BLaER1 treated with 17β-estradiol and CSF1 and Interleukin-3, amounts not matched to agents 10 nM and 100 nM (cell line): ENCODE data around the gene SDF4.

Source experiments
- H3K27ac ChIP-seq, 11 experiments: shearing (Covaris generic); formaldehyde crosslinking; 2 replicates each; pipeline ENCODE4 v1.8.1; 2022
- H3K27me3 ChIP-seq, 11 experiments: shearing (Covaris generic); formaldehyde crosslinking; 2 replicates each; pipeline ENCODE4 v1.8.1; 2022
- H3K36me3 ChIP-seq, 11 experiments: shearing (Covaris generic); formaldehyde crosslinking; 2 replicates each; pipeline ENCODE4 v1.8.1; 2022
- H3K4me1 ChIP-seq, 10 experiments: shearing (Covaris generic); formaldehyde crosslinking; 2 replicates each; pipeline ENCODE4 v1.8.1; 2022
- H3K4me2 ChIP-seq, 11 experiments: shearing (Covaris generic); formaldehyde crosslinking; 2 replicates each; pipeline ENCODE4 v1.8.1; 2022
- H3K4me3 ChIP-seq, 10 experiments: shearing (Covaris generic); formaldehyde crosslinking; 2 replicates each; pipeline ENCODE4 v1.8.1; 2022
- H3K9ac ChIP-seq, 11 experiments: shearing (Covaris generic); formaldehyde crosslinking; 2 replicates each; pipeline ENCODE4 v1.8.1; 2022
- H3K9me3 ChIP-seq, 11 experiments: shearing (Covaris generic); formaldehyde crosslinking; replicated peaks in 1 of 11; 2 replicates each; pipeline ENCODE4 v1.8.1; 2022
- H4K20me1 ChIP-seq, 11 experiments: shearing (Covaris generic); formaldehyde crosslinking; 2 replicates each; pipeline ENCODE4 v1.8.1; 2022
- Cebpa-rat ChIP-seq, 11 experiments: shearing (Covaris generic); IDR thresholded peaks; 2 replicates each; pipeline ENCODE4 v1.8.1; 2022

The SDF4 gene

GRCh38 chr1:1219341-1219740 is 12.5 kb downstream of the SDF4 start:
- Histone ChIP-seq H3K4me2 (no peak overlapping the region), H3K27me3 (peaks cover 0 to 1% (median 0%) of the 10 kb centered on the region in 11 experiments; a peak in 3 of 22 replicates), H3K36me3 (peaks cover 77 to 91% (median 85%) of the 10 kb centered on the region in 11 experiments), H3K27ac (no peak overlapping the region), H3K4me1 (peaks cover 13 to 25% (median 18%) of the 10 kb centered on the region in 10 experiments), H3K9me3 (no peaks in the 10 kb centered on the region), H3K9ac (no peak overlapping the region), H4K20me1 (peaks cover 60 to 99% (median 96%) of the 10 kb centered on the region in 11 experiments; a peak in 21 of 22 replicates), H3K4me3 (no peak overlapping the region)
- TF ChIP-seq Cebpa-rat (IDR thresholded peaks at IDR 0.05), result no peak

DNA sequence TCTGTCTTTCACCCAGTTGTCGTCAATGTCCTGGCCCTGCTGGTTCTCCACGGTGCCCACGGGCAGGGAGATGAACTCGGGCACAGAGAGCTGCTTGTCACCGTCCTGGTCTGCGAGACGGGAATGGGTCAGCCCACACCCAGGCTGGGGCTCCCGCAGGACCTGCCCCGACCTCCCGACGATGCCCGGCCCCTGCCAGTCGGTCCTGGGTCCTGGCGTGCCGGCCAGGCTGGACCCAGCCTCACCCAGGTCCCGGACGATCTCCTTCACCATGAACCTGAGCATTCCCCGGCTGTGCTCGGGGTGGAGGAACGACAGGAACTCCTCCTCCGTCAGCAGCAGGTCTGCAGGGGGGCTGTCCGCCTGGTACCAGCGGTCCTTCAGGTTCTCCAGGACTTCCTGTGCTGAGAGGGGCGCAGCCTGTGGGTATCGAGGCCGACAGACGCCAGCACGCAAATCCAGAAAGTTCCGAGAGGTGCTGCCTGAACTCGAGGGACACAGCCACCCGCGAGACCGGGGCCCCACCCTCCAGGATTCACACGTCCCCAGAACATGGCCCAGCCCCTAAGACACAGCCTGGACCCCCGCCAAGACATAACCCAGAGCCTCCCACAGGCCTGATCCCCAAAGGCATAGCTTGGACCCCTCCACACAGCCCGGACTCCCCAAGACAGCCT is 13.1 kb downstream of the SDF4 start:
- Histone ChIP-seq H3K4me2 (no peak overlapping the region), H3K9ac (no peak overlapping the region), H3K9me3 (no peaks in the 10 kb centered on the region), H4K20me1 (peaks cover 56 to 99% (median 97%) of the 10 kb centered on the region in 11 experiments; a peak in 21 of 22 replicates), H3K4me3 (no peak overlapping the region), H3K36me3 (peaks cover 71 to 84% (median 79%) of the 10 kb centered on the region in 11 experiments), H3K27me3 (peaks cover 0 to 8% (median 3%) of the 10 kb centered on the region in 11 experiments; a peak in 11 of 22 replicates), H3K4me1 (peaks cover 20 to 32% (median 25%) of the 10 kb centered on the region in 10 experiments), H3K27ac (no peak overlapping the region)
- no peak for TF ChIP-seq Cebpa-rat (IDR thresholded peaks at IDR 0.05)

DNA sequence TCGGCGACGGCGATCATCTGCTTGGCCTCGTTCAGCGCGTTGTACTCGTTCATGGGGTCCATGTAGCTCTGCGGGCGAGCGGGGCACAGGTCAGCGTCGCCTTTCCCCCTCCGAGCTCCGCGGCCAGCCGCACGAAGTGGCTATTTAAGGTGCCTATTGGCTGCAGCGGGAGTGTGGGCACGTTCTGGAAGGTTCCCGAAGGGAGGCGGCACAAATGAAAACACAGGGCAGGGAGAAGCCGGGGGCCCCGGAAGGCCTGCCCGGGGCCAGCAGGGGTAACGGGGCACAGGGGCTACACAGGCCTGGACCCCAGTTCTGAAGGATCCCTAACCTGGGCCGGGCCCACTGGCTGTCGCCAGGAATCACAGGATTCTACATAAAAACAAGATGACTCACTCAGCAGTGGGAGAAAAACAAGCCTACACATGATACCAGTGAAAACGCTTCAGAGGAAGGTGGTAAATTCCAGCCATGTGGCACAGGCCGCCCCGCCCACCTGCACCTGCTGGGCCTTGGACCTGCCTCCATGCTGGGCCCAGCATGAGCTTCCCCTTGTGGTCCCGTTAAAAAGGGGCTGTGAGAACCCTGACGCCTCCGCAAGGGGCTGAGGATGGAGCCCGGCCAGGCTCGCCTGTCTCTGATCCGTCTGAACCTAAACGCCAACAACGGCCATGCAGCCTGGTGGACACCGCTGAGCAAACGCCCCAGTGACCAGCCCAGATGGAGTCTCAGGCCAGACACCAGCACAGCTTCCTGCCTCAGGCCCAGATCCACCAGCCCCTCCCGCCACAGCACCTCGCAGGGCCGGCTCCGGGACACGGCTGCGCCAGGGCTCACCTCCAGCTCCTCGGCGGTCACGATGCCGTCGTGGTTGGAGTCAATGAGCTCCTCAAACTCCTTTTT is 13.9 kb downstream of the SDF4 start:
- no peak overlapping the region for H3K9ac ChIP-seq
- no peak overlapping the region for H3K4me3 ChIP-seq
- peaks cover 65 to 77% (median 72%) of the 10 kb centered on the region in 11 experiments for H3K36me3 ChIP-seq
- H3K27ac ChIP-seq, result no peak overlapping the region
- H3K4me2 ChIP-seq, result no peak overlapping the region
- H3K9me3 ChIP-seq, result no peaks in the 10 kb centered on the region
- H3K27me3 ChIP-seq, result peaks cover 7 to 16% (median 11%) of the 10 kb centered on the region in 11 experiments; a peak in 19 of 22 replicates
- H3K4me1 ChIP-seq, result peaks cover 28 to 40% (median 33%) of the 10 kb centered on the region in 10 experiments
- no peak for TF ChIP-seq Cebpa-rat (IDR thresholded peaks at IDR 0.05)
- H4K20me1 ChIP-seq, result peaks cover 56 to 100% (median 99%) of the 10 kb centered on the region in 11 experiments; a peak in 21 of 22 replicates

DNA sequence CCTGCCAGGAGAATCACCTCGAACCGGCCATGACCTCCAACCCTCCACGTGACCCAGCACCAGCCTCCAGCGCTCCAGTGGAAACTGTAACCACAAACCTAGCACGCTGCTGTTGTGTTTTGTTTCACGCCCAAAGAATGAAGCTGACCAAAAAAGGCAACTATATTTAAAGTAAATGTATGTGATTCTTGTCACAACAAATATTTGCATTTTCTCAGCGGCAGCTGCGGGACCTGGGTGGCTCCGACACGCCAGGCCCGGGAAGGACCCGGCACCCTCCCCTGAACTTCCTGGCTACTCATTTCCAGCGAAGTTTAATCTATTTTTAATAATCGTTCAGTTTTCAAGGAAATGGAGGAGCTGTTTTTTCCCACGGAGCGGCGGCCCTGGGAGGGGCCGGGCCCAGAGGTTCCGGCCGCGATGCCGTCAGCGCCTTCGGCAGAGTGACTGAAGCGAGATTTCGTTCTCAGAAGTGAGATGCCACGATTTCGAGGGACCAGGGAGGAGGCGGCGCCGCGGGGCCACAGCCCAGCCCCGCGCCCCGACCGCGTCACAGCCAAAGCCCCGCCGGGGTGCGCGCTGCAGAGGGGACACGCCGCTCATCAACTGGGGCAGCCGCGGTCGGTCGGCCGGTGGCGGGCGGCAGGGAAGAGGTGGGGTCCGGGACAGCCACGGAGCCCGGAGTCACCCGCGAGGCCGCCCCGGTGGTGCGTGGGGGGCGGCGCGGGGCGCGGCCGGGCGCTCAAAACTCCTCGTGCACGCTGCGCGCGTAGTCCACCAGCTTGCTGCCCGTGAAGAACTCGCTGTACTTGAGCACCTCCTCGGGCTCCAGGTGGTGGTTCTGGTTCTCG is 14.8 kb downstream of the SDF4 start:
- Histone ChIP-seq H3K27ac (no peak overlapping the region), H3K4me3 (no peak overlapping the region), H3K4me1 (peaks cover 35 to 49% (median 41%) of the 10 kb centered on the region in 10 experiments), H4K20me1 (peaks cover 56 to 98% (median 95%) of the 10 kb centered on the region in 11 experiments; a peak in 21 of 22 replicates), H3K4me2 (no peak overlapping the region; a peak in 1 of 22 replicates), H3K36me3 (peaks cover 58 to 68% (median 64%) of the 10 kb centered on the region in 11 experiments), H3K9ac (no peak overlapping the region), H3K27me3 (peaks cover 11 to 23% (median 14%) of the 10 kb centered on the region in 11 experiments; a peak in 19 of 22 replicates), H3K9me3 (no peaks in the 10 kb centered on the region)
- TF ChIP-seq Cebpa-rat (IDR thresholded peaks at IDR 0.05), result no peak

DNA sequence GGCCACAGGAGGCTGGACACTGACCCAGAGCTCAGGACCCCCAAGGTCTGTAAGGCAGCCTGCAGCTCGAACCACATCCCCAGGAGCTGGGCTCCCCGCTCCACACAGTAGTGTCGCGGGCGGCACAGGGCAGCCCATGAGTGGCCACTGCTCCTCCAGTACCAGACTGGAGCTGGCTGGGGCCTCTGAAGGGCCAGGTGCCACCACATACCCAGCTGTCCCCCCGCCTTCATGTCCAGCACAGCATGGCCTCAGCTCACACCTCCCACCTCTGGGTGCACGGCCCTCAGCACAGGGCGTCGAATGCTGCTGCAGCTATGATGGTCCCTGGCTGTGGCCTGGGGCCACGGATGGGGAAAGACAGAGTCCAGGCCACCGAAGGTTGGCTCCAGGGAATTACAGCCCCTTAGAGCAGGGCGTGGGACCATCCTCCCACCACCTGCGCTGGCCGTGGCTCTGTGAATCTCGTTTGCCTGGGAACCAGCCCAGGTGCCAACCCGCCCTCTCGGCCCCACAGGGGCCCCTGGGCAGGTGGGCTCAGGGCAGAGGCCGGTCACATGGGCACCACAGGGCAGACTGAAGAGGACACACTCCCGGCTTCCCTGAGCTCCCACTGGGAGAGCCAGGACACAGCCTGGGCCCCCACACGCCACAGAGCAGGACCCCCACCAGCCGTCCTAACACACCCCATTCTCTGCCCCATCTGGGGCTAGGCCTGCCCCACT is 15.8 kb downstream of the SDF4 start:
- Histone ChIP-seq H3K9ac (no peak overlapping the region), H3K36me3 (peaks cover 49 to 59% (median 54%) of the 10 kb centered on the region in 11 experiments), H3K27ac (no peak overlapping the region), H3K9me3 (no peaks in the 10 kb centered on the region), H3K4me2 (peak overlapping the region in 5 of 11 experiments; percentile 34 to 95 (median 87); a peak in 6 of 22 replicates), H3K27me3 (peaks cover 11 to 27% (median 15%) of the 10 kb centered on the region in 11 experiments; a peak in 19 of 22 replicates), H3K4me1 (peaks cover 44 to 58% (median 50%) of the 10 kb centered on the region in 10 experiments), H3K4me3 (no peak overlapping the region), H4K20me1 (peaks cover 51 to 98% (median 93%) of the 10 kb centered on the region in 11 experiments; a peak in 21 of 22 replicates)
- TF ChIP-seq Cebpa-rat (IDR thresholded peaks at IDR 0.05), result no peak

GRCh38 chr1:1215080-1215676 is 16.6 kb downstream of the SDF4 start:
- no peak for TF ChIP-seq Cebpa-rat (IDR thresholded peaks at IDR 0.05)
- H3K36me3 ChIP-seq, result peaks cover 40 to 50% (median 45%) of the 10 kb centered on the region in 11 experiments

More at GRCh38 chr1:1215080-1215676, 16.6 kb downstream of the SDF4 start:
- Histone ChIP-seq H3K4me1 (peaks cover 53 to 67% (median 59%) of the 10 kb centered on the region in 10 experiments), H3K4me3 (no peak overlapping the region), H3K4me2 (peak overlapping the region; percentile 87 to 98 (median 93); a peak in 20 of 22 replicates), H3K9me3 (no peaks in the 10 kb centered on the region), H3K9ac (peak overlapping the region in 1 of 11 experiments; percentile 7; a peak in 1 of 22 replicates), H3K27ac (no peak overlapping the region), H4K20me1 (peaks cover 43 to 98% (median 91%) of the 10 kb centered on the region in 11 experiments; a peak in 21 of 22 replicates), H3K27me3 (peaks cover 11 to 32% (median 17%) of the 10 kb centered on the region in 11 experiments; a peak in 19 of 22 replicates)
